H1 (cell line): ENCODE measurements around the gene NR5A2. TPM values are rescaled to one million over a fixed set of nuclear protein-coding genes. Genes with fewer than 3 reads are reported as not detected.

ENCODE experiments used
- CTCF ChIA-PET: fragments of 300-600 bp; sonication (Branson Sonifier 250); formaldehyde crosslinking; loops from one replicate; lab custom pipeline; 2021; ENCODE audit not compliant: partially characterized antibody; lab: Charles Lee
- POLR2A ChIA-PET: fragments of 300-600 bp; sonication (Branson Sonifier 250); formaldehyde crosslinking; loops from one replicate; lab custom pipeline; 2021; ENCODE audit warnings: inconsistent platforms; ENCODE audit not compliant: partially characterized antibody; lab: Charles Lee
- DNase-seq, 2 experiments: peaks; one replicate each; pipeline versions ENCODE4 v3.0.0 to v3.0.0-alpha.2; 2010 to 2022; ENCODE audit warnings: low spot score in 2 of 2, low read depth in 1 of 2, mixed read lengths in 1 of 2
- FAIRE-seq: peaks from 2 replicates; lab custom pipeline; 2011; peaks lifted over from hg19 to GRCh38; lab: Jason Lieb, UNC
- H2AFZ ChIP-seq: 2 replicates; pipeline ENCODE4 v1.8.1; 2012; ENCODE audit warnings: low read length, inconsistent platforms
- H2AK5ac ChIP-seq: 2 replicates; pipeline ENCODE4 v1.6.1; 2013; ENCODE audit warnings: low read depth, low read length
- H2BK120ac ChIP-seq: replicated peaks from 2 replicates; pipeline ENCODE3; 2013; ENCODE audit warnings: low read depth, low read length, inconsistent platforms
- H2BK12ac ChIP-seq: 2 replicates; pipeline ENCODE4 v1.6.1; 2013; ENCODE audit warnings: low read depth, low read length
- H2BK15ac ChIP-seq: 2 replicates; pipeline ENCODE4 v1.6.1; 2013; ENCODE audit warnings: low read length
- H2BK20ac ChIP-seq: 2 replicates; pipeline ENCODE4 v1.6.1; 2013; ENCODE audit warnings: low read length
- H2BK5ac ChIP-seq: 2 replicates; pipeline ENCODE4 v1.6.1; 2013; ENCODE audit warnings: low read depth, low read length
- H3K14ac ChIP-seq: 2 replicates; pipeline ENCODE4 v1.6.1; 2013; ENCODE audit warnings: inconsistent platforms; ENCODE audit not compliant: insufficient read length
- H3K18ac ChIP-seq: 2 replicates; pipeline ENCODE4 v1.6.1; 2013; ENCODE audit warnings: low read length; ENCODE audit errors: extremely low read depth
- H3K23ac ChIP-seq: 2 replicates; pipeline ENCODE4 v1.6.1; 2013; ENCODE audit warnings: inconsistent platforms; ENCODE audit not compliant: insufficient read length
- H3K23me2 ChIP-seq: 2 replicates; pipeline ENCODE4 v1.6.1; 2013; ENCODE audit warnings: low read depth, low read length
- H3K27ac ChIP-seq: 2 replicates; pipeline ENCODE4 v1.6.1; 2011; ENCODE audit warnings: low read depth, low read length, inconsistent platforms
- H3K27me3 ChIP-seq, 4 experiments: replicated peaks in 1 of 4; 1 replicate in 1 of 4; 2 replicates in 3 of 4; pipeline versions ENCODE4 v1.6.1 to v1.8.1; 2011 to 2013; ENCODE audit warnings: low read length in 3 of 4, mild to moderate bottlenecking in 3 of 4, inconsistent platforms in 2 of 4, mixed read lengths in 2 of 4, moderate library complexity in 1 of 4; ENCODE audit not compliant: control insufficient read depth in 3 of 4, insufficient read depth in 3 of 4; ENCODE audit errors: extremely low read depth in 1 of 4
- H3K36me3 ChIP-seq, 4 experiments: 2 replicates each; pipeline versions ENCODE4 v1.6.1 to v1.8.1; 2011 to 2013; ENCODE audit warnings: mild to moderate bottlenecking in 4 of 4, low read length in 3 of 4, moderate library complexity in 2 of 4, control low read depth in 1 of 4, inconsistent platforms in 1 of 4; ENCODE audit not compliant: insufficient read depth in 4 of 4, control insufficient read depth in 2 of 4
- H3K4ac ChIP-seq: replicated peaks from 2 replicates; pipeline ENCODE3; 2013; ENCODE audit warnings: low read length, low read depth, mixed read lengths, inconsistent platforms; ENCODE audit not compliant: insufficient read length
- H3K4me1 ChIP-seq, 4 experiments: replicated peaks in 1 of 4; 1 replicate in 1 of 4; 2 replicates in 3 of 4; pipeline versions ENCODE4 v1.6.1 to v1.8.1; 2011 to 2013; ENCODE audit warnings: low read length in 3 of 4, inconsistent platforms in 2 of 4, mixed read lengths in 1 of 4; ENCODE audit not compliant: insufficient read depth in 4 of 4, control insufficient read depth in 3 of 4
- H3K4me2 ChIP-seq, 2 experiments: 2 replicates each; pipeline versions ENCODE4 v1.6.1 to v1.8.1; 2011 to 2013; ENCODE audit warnings: low read depth in 2 of 2, low read length in 2 of 2, control low read depth in 1 of 2, inconsistent platforms in 1 of 2, mild to moderate bottlenecking in 1 of 2; ENCODE audit not compliant: insufficient read depth in 1 of 2
- H3K4me3 ChIP-seq, 4 experiments: fragments of 200-600, 300-600 bp in 1 of 4; sonication (generic), shearing (Covaris generic), sonication (Bioruptor Twin) in 1 of 4; 2 replicates each; pipeline versions ENCODE4 v1.5.1 to v1.8.1; 2011 to 2016; ENCODE audit warnings: low read length in 4 of 4, low read depth in 3 of 4, control low read depth in 2 of 4, inconsistent platforms in 2 of 4, mild to moderate bottlenecking in 2 of 4, mixed read lengths in 1 of 4, moderate library complexity in 1 of 4; ENCODE audit not compliant: insufficient read depth in 2 of 4; ENCODE audit errors: extremely low read depth in 1 of 4
- H3K56ac ChIP-seq: replicated peaks from 2 replicates; pipeline ENCODE3; 2013; ENCODE audit warnings: low read depth, mild to moderate bottlenecking, mixed read lengths, low read length, inconsistent platforms; ENCODE audit not compliant: insufficient read length
- H3K79me1 ChIP-seq: 2 replicates; pipeline ENCODE4 v1.6.1; 2013; ENCODE audit warnings: low read depth, low read length, control low read depth
- H3K79me2 ChIP-seq, 2 experiments: 2 replicates each; pipeline versions ENCODE4 v1.6.1 to v1.8.1; 2012 to 2013; ENCODE audit warnings: low read length in 2 of 2, mild to moderate bottlenecking in 2 of 2, inconsistent platforms in 1 of 2; ENCODE audit not compliant: insufficient read depth in 2 of 2, control insufficient read depth in 1 of 2
- H3K9ac ChIP-seq, 4 experiments: replicated peaks in 1 of 4; 1 replicate in 1 of 4; 2 replicates in 3 of 4; pipeline versions ENCODE4 v1.6.1 to v1.8.1; 2011 to 2013; ENCODE audit warnings: low read depth in 3 of 4, low read length in 3 of 4, control low read depth in 2 of 4, mild to moderate bottlenecking in 2 of 4, moderate library complexity in 2 of 4, inconsistent platforms in 1 of 4; ENCODE audit errors: extremely low read depth in 1 of 4
- H3K9me3 ChIP-seq, 2 experiments: 2 replicates each; pipeline versions ENCODE4 v1.6.1 to v1.8.1; 2012 to 2013; ENCODE audit warnings: mild to moderate bottlenecking in 2 of 2, moderate library complexity in 2 of 2, control low read depth in 1 of 2, inconsistent platforms in 1 of 2, low read depth in 1 of 2, low read length in 1 of 2, mixed read lengths in 1 of 2; ENCODE audit not compliant: insufficient read depth in 2 of 2
- H4K20me1 ChIP-seq, 2 experiments: replicated peaks in 1 of 2; 2 replicates each; pipeline versions ENCODE3 to v1.8.1; 2011 to 2013; ENCODE audit warnings: inconsistent platforms in 2 of 2, low read length in 2 of 2, mild to moderate bottlenecking in 1 of 2; ENCODE audit not compliant: insufficient read depth in 2 of 2, control insufficient read depth in 1 of 2
- H4K5ac ChIP-seq: 2 replicates; pipeline ENCODE4 v1.6.1; 2013; ENCODE audit warnings: low read length, low read depth, mixed read lengths, inconsistent platforms; ENCODE audit not compliant: insufficient read length
- H4K8ac ChIP-seq: 2 replicates; pipeline ENCODE4 v1.8.0; 2013; ENCODE audit warnings: mild to moderate bottlenecking, moderate library complexity, low read length, inconsistent platforms; ENCODE audit not compliant: insufficient read depth; ENCODE audit errors: extremely low read depth
- H4K91ac ChIP-seq: replicated peaks from 2 replicates; pipeline ENCODE3; 2013; ENCODE audit warnings: low read length, mixed read lengths, inconsistent platforms; ENCODE audit not compliant: insufficient read length
- CBX5 ChIP-seq: fragments of 300-800, 300-1000 bp; sonication (generic); IDR thresholded peaks from 2 replicates; pipeline ENCODE4 v1.7.1; 2016; ENCODE audit warnings: antibody characterized with exemption, low read length, low read depth
- CREB1 ChIP-seq: IDR thresholded peaks from 2 replicates; pipeline ENCODE4 v1.6.1; 2012; ENCODE audit warnings: inconsistent platforms
- CTBP2 ChIP-seq: IDR thresholded peaks from 2 replicates; pipeline ENCODE4 v1.7.0; 2011; ENCODE audit warnings: borderline replicate concordance, mild to moderate bottlenecking, moderate library complexity, mixed read lengths, low read length; ENCODE audit not compliant: insufficient read depth, insufficient read length
- FOSL1 ChIP-seq: IDR thresholded peaks from 2 replicates; pipeline ENCODE4 v1.6.1; 2011; ENCODE audit warnings: mild to moderate bottlenecking, low read depth, low read length, moderate library complexity; ENCODE audit not compliant: insufficient read depth
- JUND ChIP-seq: IDR thresholded peaks from 2 replicates; pipeline ENCODE4 v1.6.1; 2011; ENCODE audit warnings: mild to moderate bottlenecking, improper control_type of control experiment, low read length
- POLR2AphosphoS5 ChIP-seq: IDR thresholded peaks from 2 replicates; pipeline ENCODE4 v1.6.1; 2011; ENCODE audit warnings: low read depth, low read length
- POU5F1 ChIP-seq: IDR thresholded peaks from 2 replicates; pipeline ENCODE4 v1.6.1; 2011; ENCODE audit warnings: low read depth, mild to moderate bottlenecking, low read length, moderate library complexity
- RFX5 ChIP-seq: IDR thresholded peaks from 2 replicates; pipeline ENCODE4 v1.6.1; 2011; ENCODE audit warnings: low read depth, low read length, improper control_type of control experiment, borderline replicate concordance
- RNF2 ChIP-seq: fragments of 200-900, 300-1000 bp; sonication (generic); IDR thresholded peaks from 2 replicates; pipeline ENCODE4 v1.7.1; 2016; ENCODE audit warnings: borderline replicate concordance, low read depth, mild to moderate bottlenecking, antibody characterized with exemption, low read length; ENCODE audit not compliant: poor library complexity, severe bottlenecking; ENCODE audit errors: missing control alignments
- SP1 ChIP-seq: IDR thresholded peaks from 2 replicates; pipeline ENCODE4 v1.6.1; 2011; ENCODE audit warnings: low read depth, low read length
- WGBS, 2 experiments: shearing (Covaris generic) in 1 of 2; methylation state at CpG; one replicate each; pipeline versions ENCODE4 v1.1.6 to v1.1.7; 2013 to 2015; ENCODE audit warnings: low lambda C conversion rate in 2 of 2, mixed read lengths in 2 of 2, inconsistent platforms in 1 of 2, low coverage in 1 of 2, missing lambda C conversion rate in 1 of 2; ENCODE audit not compliant: insufficient replicate concordance in 2 of 2, insufficient coverage in 1 of 2, insufficient read length in 1 of 2; ENCODE audit errors: extremely low coverage in 1 of 2, missing lambda C conversion rate in 1 of 2; 5-methylcytosine and 5-hydroxymethylcytosine counted together
- polyA plus RNA-seq, 7 experiments: library from polyadenylated mRNA; depleted of rRNA in 3 of 7; stranded (reverse) in 5 of 7; unstranded in 2 of 7; fragments of >200 nt in 5 of 7; fragments of 200-250 nt in 2 of 7; gene quantifications; 1 replicate in 5 of 7; 2 replicates in 1 of 7; 4 replicates in 1 of 7; pipeline versions ENCODE4 v1.2.1 to v1.2.3, GENCODE V29; 2011 to 2013; ENCODE audit warnings: missing spikeins in 2 of 7, mixed read lengths in 2 of 7
- total RNA-seq: library from RNA; stranded (reverse); fragmentation: NEBNext Ultra II Directional; extraction: Animal tissue kit (Norgen Biotek cat#: 25700); gene quantifications from 2 replicates; pipeline ENCODE4 v1.2.1, GENCODE V29; 2021

The NR5A2 gene
- total and polyA plus RNA-seq, 2 of the 8 experiments (the other 6 are each of a cell fraction or from before 2014, with no cell fraction given): 1.7 to 11.6 TPM

DNA sequence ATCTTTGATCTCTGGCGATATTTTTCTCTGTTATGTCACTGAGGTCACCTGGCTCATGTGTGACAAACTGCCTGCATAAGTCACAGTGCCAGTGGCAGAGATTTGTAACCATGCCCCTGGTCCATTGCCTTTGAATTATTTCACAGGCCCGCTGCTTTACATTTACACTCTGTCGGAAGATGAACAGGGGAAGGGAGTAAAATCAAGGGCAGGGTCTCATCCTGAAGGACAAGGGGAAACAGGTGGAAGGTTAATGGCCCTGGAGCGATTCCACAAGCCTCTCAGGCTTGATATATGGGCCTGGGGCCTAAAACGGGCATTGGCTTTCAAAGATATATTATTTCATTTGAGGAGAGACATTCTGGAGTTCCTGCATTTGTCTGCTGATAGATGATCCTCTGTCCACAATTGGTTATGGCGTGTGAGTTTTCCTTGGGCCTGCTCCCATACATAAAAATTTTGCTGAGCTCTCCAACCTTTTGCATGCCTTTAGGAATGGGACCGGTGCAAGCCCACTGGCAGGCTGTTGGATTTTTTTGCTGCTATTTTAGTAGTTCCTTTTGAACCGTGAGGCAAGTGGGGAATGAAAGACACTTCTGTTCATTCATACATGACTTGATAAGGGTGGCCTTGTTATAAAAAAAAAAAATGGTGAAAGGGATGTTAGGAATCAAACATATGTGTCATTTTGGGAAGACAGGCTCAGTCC, 51.9 kb downstream of the NR5A2 start:
- Histone ChIP-seq H3K4me3 (no peak overlapping the region), H3K23me2 (no peaks in the 10 kb centered on the region), H3K14ac (no peak overlapping the region), H4K8ac (no peak overlapping the region), H3K9me3 (no peaks in the 10 kb centered on the region), H2AFZ (no peak overlapping the region), H3K56ac (no peak overlapping the region), H3K4ac (no peak overlapping the region), H3K27ac (no peak overlapping the region), H3K36me3 (no peaks in the 10 kb centered on the region), H2BK20ac (no peak overlapping the region), H2BK5ac (no peak overlapping the region; the same call in 1 of the 2 replicates), H3K9ac (no peak overlapping the region), H3K23ac (no peak overlapping the region), H2AK5ac (no peak overlapping the region), H2BK12ac (no peak overlapping the region), H3K4me2 (no peak overlapping the region), H4K5ac (no peak overlapping the region), H4K91ac (no peak overlapping the region), H3K79me2 (no peaks in the 10 kb centered on the region), H2BK120ac (no peak overlapping the region), H3K79me1 (no peaks in the 10 kb centered on the region), H3K27me3 (peaks cover 0 to 1% (median 0%) of the 10 kb centered on the region in 4 experiments; a peak in 3 of 7 replicates), H3K18ac (no peak overlapping the region), H2BK15ac (no peak overlapping the region), H4K20me1 (peaks cover 0 to 3% of the 10 kb centered on the region in 2 experiments), H3K4me1 (peaks cover 2 to 13% (median 11%) of the 10 kb centered on the region in 4 experiments; a peak in 6 of 7 replicates)
- WGBS, 2 experiments: 87% methylated on average over 8 of the region's 8 CpGs; no CpG with 5 or more reads in 1 of the 2 experiments
- no peak for FAIRE-seq
- no peak for DNase-seq
- POLR2A ChIA-PET: no interaction called here
- CTCF ChIA-PET: no interaction called here
- TF ChIP-seq POU5F1 (no peak), RFX5 (no peak), SP1 (no peak), CBX5 (no peak), CREB1 (no peak), POLR2AphosphoS5 (no peak), CTBP2 (no peak), FOSL1 (no peak), JUND (no peak), RNF2 (no peak)
